Subcutaneous abdominal adipose tissue (tissue), 5 donors: ENCODE results near the gene CISD3.
A peak's percentile ranks its signal among the peaks of the same experiment; 100 is the strongest.

Source experiments
- H3K27ac ChIP-seq: one replicate; pipeline ENCODE4 v1.7.0; 2013; ENCODE audit warnings: low read depth, mild to moderate bottlenecking, inconsistent platforms, low read length, moderate library complexity
- H3K27me3 ChIP-seq, 5 donors: one replicate each; pipeline ENCODE4 v1.7.0; 2013; ENCODE audit warnings: low read length in 5 of 5, inconsistent platforms in 1 of 5; ENCODE audit not compliant: control insufficient read depth in 5 of 5, insufficient read depth in 4 of 5
- H3K36me3 ChIP-seq, 5 donors: one replicate each; pipeline ENCODE4 v1.7.0; 2013; ENCODE audit warnings: low read length in 5 of 5; ENCODE audit not compliant: control insufficient read depth in 5 of 5, insufficient read depth in 5 of 5
- H3K4me1 ChIP-seq, 5 donors: one replicate each; pipeline ENCODE4 v1.7.0; 2013; ENCODE audit warnings: low read length in 5 of 5, mild to moderate bottlenecking in 3 of 5, moderate library complexity in 1 of 5; ENCODE audit not compliant: control insufficient read depth in 5 of 5, insufficient read depth in 5 of 5
- H3K4me3 ChIP-seq, 5 donors: one replicate each; pipeline ENCODE4 v1.7.0; 2013; ENCODE audit warnings: low read length in 5 of 5, low read depth in 1 of 5
- H3K9ac ChIP-seq, 5 donors: one replicate each; pipeline ENCODE4 v1.7.0; 2013; ENCODE audit warnings: low read length in 5 of 5, mild to moderate bottlenecking in 4 of 5, moderate library complexity in 3 of 5
- H3K9me3 ChIP-seq, 5 donors: one replicate each; pipeline ENCODE4 v1.7.0; 2013; ENCODE audit warnings: low read length in 5 of 5; ENCODE audit not compliant: control insufficient read depth in 5 of 5
- donor health status: healthy.
- donor health status: healthy.
- donor health status: healthy.
- donor health status: healthy.
- donor health status: healthy.

Gene CISD3

GRCh38 chr17:38729886-38730525 is at the start of gene CISD3:
CISD3 (plus strand) TSS chr17:38730341; CDS start chr17:38730359, 18 bp downstream.
- H3K9me3 ChIP-seq, result no peaks in the 10 kb centered on the region
- H3K4me1 ChIP-seq, result peaks cover 12 to 50% (median 42%) of the 10 kb centered on the region in 5 donors
- H3K36me3 ChIP-seq, result peaks cover 0 to 42% (median 25%) of the 10 kb centered on the region in 5 donors
- H3K27me3 ChIP-seq, result no peaks in the 10 kb centered on the region
- H3K9ac ChIP-seq, result peak within 1 kb of the TSS; percentile 52 to 86 (median 75)
- H3K4me3 ChIP-seq, result peak within 1 kb of the TSS; percentile 74 to 92 (median 79)
- H3K27ac ChIP-seq, result peak within 1 kb of the TSS; percentile 87

GRCh38 chr17:38681096-38681495 is 49.0 kb upstream of the CISD3 start:
- Histone ChIP-seq H3K4me1 (peaks cover 0 to 14% (median 8%) of the 10 kb centered on the region in 5 donors), H3K9me3 (no peaks in the 10 kb centered on the region), H3K9ac (no peak overlapping the region)

GRCh38 chr17:38685491-38685890 is 44.6 kb upstream of the CISD3 start:
- H3K36me3 ChIP-seq, result no peaks in the 10 kb centered on the region
- peaks cover 0 to 7% (median 0%) of the 10 kb centered on the region in 5 donors for H3K4me1 ChIP-seq
- H3K27ac ChIP-seq, result no peak overlapping the region
- H3K27me3 ChIP-seq, result no peaks in the 10 kb centered on the region
- H3K9me3 ChIP-seq, result no peaks in the 10 kb centered on the region
- no peak overlapping the region for H3K4me3 ChIP-seq
- H3K9ac ChIP-seq, result peak overlapping the region in 1 of 5 donors; percentile 24

More at GRCh38 chr17:38681096-38681495, 49.0 kb upstream of the CISD3 start:
- Histone ChIP-seq H3K4me3 (no peak overlapping the region), H3K27me3 (no peaks in the 10 kb centered on the region), H3K36me3 (no peaks in the 10 kb centered on the region), H3K27ac (no peak overlapping the region)

- Histone ChIP-seq H3K4me3 (no peak overlapping the region), H3K27me3 (no peaks in the 10 kb centered on the region), H3K9ac (no peak overlapping the region), H3K27ac (no peak overlapping the region), H3K4me1 (peaks cover 0 to 14% (median 0%) of the 10 kb centered on the region in 5 donors), H3K36me3 (no peaks in the 10 kb centered on the region), H3K9me3 (no peaks in the 10 kb centered on the region)
Measured at GRCh38 chr17:38687286-38687685, 42.9 kb upstream of the CISD3 start.

- peak overlapping the region in 1 of 5 donors; percentile 14 for H3K9ac ChIP-seq
- peaks cover 4 to 24% (median 14%) of the 10 kb centered on the region in 5 donors for H3K4me1 ChIP-seq
- no peak overlapping the region for H3K27ac ChIP-seq
- no peaks in the 10 kb centered on the region for H3K36me3 ChIP-seq
- no peaks in the 10 kb centered on the region for H3K9me3 ChIP-seq
- H3K4me3 ChIP-seq, result no peak overlapping the region
- no peaks in the 10 kb centered on the region for H3K27me3 ChIP-seq
Measured at GRCh38 chr17:38690386-38690785, 39.8 kb upstream of the CISD3 start.

- Histone ChIP-seq H3K4me3 (no peak overlapping the region), H3K9me3 (no peaks in the 10 kb centered on the region), H3K9ac (no peak overlapping the region), H3K36me3 (no peaks in the 10 kb centered on the region), H3K27ac (no peak overlapping the region), H3K4me1 (peaks cover 4 to 21% (median 14%) of the 10 kb centered on the region in 5 donors), H3K27me3 (no peaks in the 10 kb centered on the region)
Measured at GRCh38 chr17:38691154-38691553, 39.0 kb upstream of the CISD3 start.

- Histone ChIP-seq H3K9me3 (no peaks in the 10 kb centered on the region), H3K27me3 (no peaks in the 10 kb centered on the region), H3K27ac (peak overlapping the region; percentile 52), H3K36me3 (no peaks in the 10 kb centered on the region), H3K4me3 (peak overlapping the region in 1 of 5 donors; percentile 36), H3K4me1 (peaks cover 4 to 23% (median 14%) of the 10 kb centered on the region in 5 donors), H3K9ac (peak overlapping the region in 2 of 5 donors; percentile 48 to 49)
Measured at GRCh38 chr17:38693700-38694329, 36.3 kb upstream of the CISD3 start.

- H3K9me3 ChIP-seq, result no peaks in the 10 kb centered on the region
- H3K27ac ChIP-seq, result no peak overlapping the region
- no peak overlapping the region for H3K4me3 ChIP-seq
- H3K4me1 ChIP-seq, result peaks cover 4 to 40% (median 33%) of the 10 kb centered on the region in 5 donors
- H3K9ac ChIP-seq, result no peak overlapping the region
- H3K36me3 ChIP-seq, result no peaks in the 10 kb centered on the region
- H3K27me3 ChIP-seq, result no peaks in the 10 kb centered on the region
Measured at GRCh38 chr17:38697061-38697820, 32.9 kb upstream of the CISD3 start.

GRCh38 chr17:38698760-38699159 is 31.4 kb upstream of the CISD3 start:
- H3K9me3 ChIP-seq, result no peaks in the 10 kb centered on the region
- H3K4me1 ChIP-seq, result peaks cover 6 to 48% (median 42%) of the 10 kb centered on the region in 5 donors
- H3K27me3 ChIP-seq, result no peaks in the 10 kb centered on the region
- no peak overlapping the region for H3K27ac ChIP-seq
- H3K9ac ChIP-seq, result no peak overlapping the region
- no peaks in the 10 kb centered on the region for H3K36me3 ChIP-seq
- H3K4me3 ChIP-seq, result no peak overlapping the region
